ENCODE measurements around the gene IFNK. TPM values are rescaled to one million over a fixed set of nuclear protein-coding genes. Genes with fewer than 3 reads are reported as not detected.
A peak's percentile ranks its signal among the peaks of the same experiment; 100 is the strongest.

IFNK gene
- total RNA-seq, 1 experiment from 2014 or later = not detected

GRCh38 chr9:27503623-27504022 is 20.5 kb upstream of the IFNK start:
- no peak for TF ChIP-seq CTCF (IDR thresholded peaks at IDR 0.05; ENCODE audit: unreplicated experiment)
- H3K4me3 Mint-ChIP-seq (ENCODE audit: low read depth, unreplicated experiment) = no peak overlapping the region
- CTCF ChIA-PET = no interaction called here
- no TSS peak for BruUV-seq (replicated peaks)
- peaks cover 5% of the 10 kb centered on the region for H3K36me3 Mint-ChIP-seq (ENCODE audit: insufficient read depth, unreplicated experiment)
- H3K27ac Mint-ChIP-seq (ENCODE audit: unreplicated experiment) = no peak overlapping the region
- no peaks in the 10 kb centered on the region for H3K27me3 Mint-ChIP-seq (ENCODE audit: unreplicated experiment)
- H3K4me1 Mint-ChIP-seq (ENCODE audit: low read depth, unreplicated experiment) = peaks cover 13% of the 10 kb centered on the region
- intact Hi-C loops (cut with micrococcal nuclease; ENCODE audit: unreplicated experiment) = no loop called here
- no peak for DNase-seq
- H3K9me3 Mint-ChIP-seq (ENCODE audit: low read depth, unreplicated experiment) = no peaks in the 10 kb centered on the region

- intact Hi-C loops (cut with micrococcal nuclease; ENCODE audit: unreplicated experiment) = no loop called here
- CTCF ChIA-PET = no interaction called here
Observed at GRCh38 chr9:27504259-27504658, 19.8 kb upstream of the IFNK start.

GRCh38 chr9:27505744-27506161 is 18.3 kb upstream of the IFNK start:
- peaks cover 5% of the 10 kb centered on the region for H3K36me3 Mint-ChIP-seq (ENCODE audit: insufficient read depth, unreplicated experiment)
- peak overlapping the region; percentile 14 for H3K4me3 Mint-ChIP-seq (ENCODE audit: low read depth, unreplicated experiment)
- no peaks in the 10 kb centered on the region for H3K9me3 Mint-ChIP-seq (ENCODE audit: low read depth, unreplicated experiment)
- DNase-seq = peak; percentile 10
- intact Hi-C loops (cut with micrococcal nuclease; ENCODE audit: unreplicated experiment) = no loop called here
- BruUV-seq (replicated peaks) = no TSS peak
- H3K27me3 Mint-ChIP-seq (ENCODE audit: unreplicated experiment) = no peaks in the 10 kb centered on the region
- TF ChIP-seq CTCF (IDR thresholded peaks at IDR 0.05; ENCODE audit: unreplicated experiment) = no peak
- CTCF ChIA-PET = interaction anchor here (1.5 kb wide), 1 partner anchor 9 kb away, joined by 3 read pairs; no protein-coding TSS in a partner anchor
- H3K4me1 Mint-ChIP-seq (ENCODE audit: low read depth, unreplicated experiment) = peaks cover 17% of the 10 kb centered on the region
- peak overlapping the region; percentile 69 for H3K27ac Mint-ChIP-seq (ENCODE audit: unreplicated experiment)

More at GRCh38 chr9:27504259-27504658, 19.8 kb upstream of the IFNK start:
- DNase-seq = no peak
- BruUV-seq (replicated peaks) = no TSS peak
- H3K9me3 Mint-ChIP-seq (ENCODE audit: low read depth, unreplicated experiment) = no peaks in the 10 kb centered on the region
- no peak overlapping the region for H3K27ac Mint-ChIP-seq (ENCODE audit: unreplicated experiment)
- H3K4me1 Mint-ChIP-seq (ENCODE audit: low read depth, unreplicated experiment) = peaks cover 13% of the 10 kb centered on the region
- no peak for TF ChIP-seq CTCF (IDR thresholded peaks at IDR 0.05; ENCODE audit: unreplicated experiment)
- no peaks in the 10 kb centered on the region for H3K27me3 Mint-ChIP-seq (ENCODE audit: unreplicated experiment)
- peaks cover 5% of the 10 kb centered on the region for H3K36me3 Mint-ChIP-seq (ENCODE audit: insufficient read depth, unreplicated experiment)
- no peak overlapping the region for H3K4me3 Mint-ChIP-seq (ENCODE audit: low read depth, unreplicated experiment)

GRCh38 chr9:27506981-27507380 is 17.1 kb upstream of the IFNK start:
- H3K4me1 Mint-ChIP-seq (ENCODE audit: low read depth, unreplicated experiment) = peaks cover 20% of the 10 kb centered on the region
- intact Hi-C loops (cut with micrococcal nuclease; ENCODE audit: unreplicated experiment) = no loop called here
- no peak overlapping the region for H3K4me3 Mint-ChIP-seq (ENCODE audit: low read depth, unreplicated experiment)
- no peak overlapping the region for H3K27ac Mint-ChIP-seq (ENCODE audit: unreplicated experiment)
- CTCF ChIA-PET = no interaction called here
- H3K27me3 Mint-ChIP-seq (ENCODE audit: unreplicated experiment) = no peaks in the 10 kb centered on the region
- no TSS peak for BruUV-seq (replicated peaks)
- H3K9me3 Mint-ChIP-seq (ENCODE audit: low read depth, unreplicated experiment) = no peaks in the 10 kb centered on the region
- no peak for DNase-seq
- peaks cover 5% of the 10 kb centered on the region for H3K36me3 Mint-ChIP-seq (ENCODE audit: insufficient read depth, unreplicated experiment)
- no peak for TF ChIP-seq CTCF (IDR thresholded peaks at IDR 0.05; ENCODE audit: unreplicated experiment)

Measured in Calu3 (cell line).